ENCODE results near the gene UGGT2. TPM values are rescaled to one million over a fixed set of nuclear protein-coding genes. Genes with fewer than 3 reads are reported as not detected.
"Not testable (repeated sequence)": the region's sequence is repeated elsewhere in the genome, so short reads cannot be mapped to it uniquely, and the experiment has no call there.

UGGT2 gene
- total RNA-seq, 4 donors from 2014 or later, result 19.5 to 148 (median 41.0) TPM

- no peak for DNase-seq
- in situ Hi-C loops (cut with MboI; ENCODE audit: low pct_ligation_motif_present in 1 of 4, low pct_unique_long_range_greater_than_20kb in 1 of 4, low sequenced_read_pairs in 3 of 4), result no loop called here
These were observed 194.7 kb downstream of the UGGT2 start for GRCh38 chr13:95858286-95859075.

DNA sequence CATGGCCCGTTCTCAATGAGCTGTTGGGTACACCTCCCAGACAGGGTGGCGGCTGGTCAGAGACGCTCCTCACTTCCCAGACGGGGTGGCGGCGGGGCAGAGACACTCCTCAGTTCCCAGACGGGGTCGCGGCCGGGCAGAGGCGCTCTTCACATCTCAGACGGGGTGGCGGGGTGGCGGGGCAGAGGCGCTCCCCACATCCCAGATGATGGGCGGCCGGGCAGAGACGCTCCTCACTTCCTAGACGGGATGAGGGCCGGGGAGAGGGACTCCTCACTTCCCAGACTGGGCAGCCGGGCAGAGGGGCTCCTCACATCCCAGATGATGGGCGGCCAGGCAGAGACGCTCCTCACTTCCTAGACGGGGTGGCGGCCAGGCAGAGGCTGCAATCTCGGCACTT is 207.5 kb downstream of the UGGT2 start:
- H3K27me3 ChIP-seq; H3K4me1 ChIP-seq; H3K36me3 ChIP-seq; H3K27ac ChIP-seq; intact Hi-C loops (cut with DNase I; ENCODE audit: low total_unique reads); DNase-seq; H3K4me3 ChIP-seq: not testable (repeated sequence)
- in situ Hi-C loops (cut with MboI; ENCODE audit: low pct_ligation_motif_present in 1 of 4, low pct_unique_long_range_greater_than_20kb in 1 of 4, low sequenced_read_pairs in 3 of 4), result loop anchor here in 2 of 4 donors (25.0 kb wide), 2 partner anchors 233 to 308 kb away; no protein-coding TSS in a partner anchor
- 92% methylated on average over 24 of the region's 26 CpGs; no CpG with 5 or more reads in 1 of the 2 donors for WGBS, 2 donors (ENCODE audit: low coverage in 1 of 2)
- peaks cover 7 to 12% of the 10 kb centered on the region in 2 donors for H3K9me3 ChIP-seq

More at GRCh38 chr13:95858286-95859075, 194.7 kb downstream of the UGGT2 start:
- TF ChIP-seq, protein P1, sequence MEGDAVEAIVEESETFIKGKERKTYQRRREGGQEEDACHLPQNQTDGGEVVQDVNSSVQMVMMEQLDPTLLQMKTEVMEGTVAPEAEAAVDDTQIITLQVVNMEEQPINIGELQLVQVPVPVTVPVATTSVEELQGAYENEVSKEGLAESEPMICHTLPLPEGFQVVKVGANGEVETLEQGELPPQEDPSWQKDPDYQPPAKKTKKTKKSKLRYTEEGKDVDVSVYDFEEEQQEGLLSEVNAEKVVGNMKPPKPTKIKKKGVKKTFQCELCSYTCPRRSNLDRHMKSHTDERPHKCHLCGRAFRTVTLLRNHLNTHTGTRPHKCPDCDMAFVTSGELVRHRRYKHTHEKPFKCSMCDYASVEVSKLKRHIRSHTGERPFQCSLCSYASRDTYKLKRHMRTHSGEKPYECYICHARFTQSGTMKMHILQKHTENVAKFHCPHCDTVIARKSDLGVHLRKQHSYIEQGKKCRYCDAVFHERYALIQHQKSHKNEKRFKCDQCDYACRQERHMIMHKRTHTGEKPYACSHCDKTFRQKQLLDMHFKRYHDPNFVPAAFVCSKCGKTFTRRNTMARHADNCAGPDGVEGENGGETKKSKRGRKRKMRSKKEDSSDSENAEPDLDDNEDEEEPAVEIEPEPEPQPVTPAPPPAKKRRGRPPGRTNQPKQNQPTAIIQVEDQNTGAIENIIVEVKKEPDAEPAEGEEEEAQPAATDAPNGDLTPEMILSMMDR (IDR thresholded peaks at IDR 0.05), result no peak
- TF ChIP-seq POLR2A (IDR thresholded peaks at IDR 0.05) (no peak), POLR2AphosphoS5 (IDR thresholded peaks at IDR 0.05) (no peak), EP300 (IDR thresholded peaks at IDR 0.05; ENCODE audit: low read depth) (no peak)
- Histone ChIP-seq H3K4me1 (peaks cover 0 to 10% (median 3%) of the 10 kb centered on the region in 4 donors), H3K27me3 (no peaks in the 10 kb centered on the region), H3K27ac (no peak overlapping the region), H3K9me3 (no peaks in the 10 kb centered on the region), H3K36me3 (no peaks in the 10 kb centered on the region), H3K4me3 (no peak overlapping the region)
- 37 to 61% methylated on average over 7 to 10 of the region's 10 CpGs for WGBS, 2 donors (ENCODE audit: low coverage in 1 of 2)
- intact Hi-C loops (cut with DNase I; ENCODE audit: low total_unique reads), result no loop called here

- Histone ChIP-seq H3K36me3 (no peaks in the 10 kb centered on the region), H3K4me3 (no peak overlapping the region), H3K27me3 (no peaks in the 10 kb centered on the region), H3K27ac (no peak overlapping the region), H3K4me1 (no peaks in the 10 kb centered on the region), H3K9me3 (peaks cover 0 to 2% of the 10 kb centered on the region in 2 donors)
- 83 to 85% methylated on average over 2 of the region's 2 CpGs for WGBS, 2 donors (ENCODE audit: low coverage in 1 of 2)
- in situ Hi-C loops (cut with MboI; ENCODE audit: low pct_ligation_motif_present in 1 of 4, low pct_unique_long_range_greater_than_20kb in 1 of 4, low sequenced_read_pairs in 3 of 4) (loop anchor here in 2 of 4 donors (25.0 kb wide), 2 partner anchors 231 to 306 kb away; no protein-coding TSS in a partner anchor), intact Hi-C loops (cut with DNase I; ENCODE audit: low total_unique reads) (no loop called here)
- DNase-seq, result no peak
- TF ChIP-seq, protein P1 (IDR thresholded peaks at IDR 0.05), result no peak
- TF ChIP-seq EP300 (IDR thresholded peaks at IDR 0.05; ENCODE audit: low read depth) (no peak), POLR2A (IDR thresholded peaks at IDR 0.05) (no peak), POLR2AphosphoS5 (IDR thresholded peaks at IDR 0.05) (no peak)
These were observed 210.3 kb downstream of the UGGT2 start for GRCh38 chr13:95842898-95843297.

- in situ Hi-C loops (cut with MboI; ENCODE audit: low pct_ligation_motif_present in 1 of 4, low pct_unique_long_range_greater_than_20kb in 1 of 4, low sequenced_read_pairs in 3 of 4) (loop anchor here in 2 of 4 donors (25.0 kb wide), 2 partner anchors 230 to 305 kb away; no protein-coding TSS in a partner anchor), intact Hi-C loops (cut with DNase I; ENCODE audit: low total_unique reads) (no loop called here)
- Histone ChIP-seq H3K36me3 (no peaks in the 10 kb centered on the region), H3K27ac (no peak overlapping the region), H3K27me3 (no peaks in the 10 kb centered on the region), H3K9me3 (peaks cover 0 to 6% of the 10 kb centered on the region in 2 donors), H3K4me1 (no peaks in the 10 kb centered on the region), H3K4me3 (no peak overlapping the region)
- DNase-seq, result no peak
- TF ChIP-seq EP300 (IDR thresholded peaks at IDR 0.05; ENCODE audit: low read depth) (no peak), POLR2A (IDR thresholded peaks at IDR 0.05) (no peak), POLR2AphosphoS5 (IDR thresholded peaks at IDR 0.05) (no peak)
- TF ChIP-seq, protein P1 (IDR thresholded peaks at IDR 0.05), result no peak
These were observed 211.3 kb downstream of the UGGT2 start for GRCh38 chr13:95841894-95842293.
